Adipose tissue (tissue), 3 donors: ENCODE measurements around the gene PYCARD. TPM values are rescaled to one million over a fixed set of nuclear protein-coding genes. Genes with fewer than 3 reads are reported as not detected.

Source experiments
- H3K27ac ChIP-seq: one replicate; pipeline ENCODE4 v1.5.1; 2013; ENCODE audit warnings: low read depth, low read length
- WGBS, 3 donors: extraction: QIAGEN DNeasy Blood & Tissue Kit; methylation state at CpG; one replicate each; pipeline ENCODE4 v1.1.7; 2013; 5-methylcytosine and 5-hydroxymethylcytosine counted together
- polyA plus RNA-seq, 3 donors: library from polyadenylated mRNA; stranded (reverse); fragments of 200-250 nt; gene quantifications; one replicate each; pipeline ENCODE4 v1.2.3, GENCODE V29; 2013
- donor health status: healthy with polysubstance abuse.
- donor health status: Bipolar disorder and iron deficiency.
- donor health status: healthy.

Gene PYCARD
- polyA plus RNA-seq, 3 donors = 12.2 to 50.5 (median 25.8) TPM

GRCh38 chr16:31194898-31195297 is 7.7 kb downstream of the PYCARD start:
- 78 to 87% (median 83%) methylated on average over 7 of the region's 7 CpGs for WGBS, 3 donors
- no peak overlapping the region for H3K27ac ChIP-seq

DNA sequence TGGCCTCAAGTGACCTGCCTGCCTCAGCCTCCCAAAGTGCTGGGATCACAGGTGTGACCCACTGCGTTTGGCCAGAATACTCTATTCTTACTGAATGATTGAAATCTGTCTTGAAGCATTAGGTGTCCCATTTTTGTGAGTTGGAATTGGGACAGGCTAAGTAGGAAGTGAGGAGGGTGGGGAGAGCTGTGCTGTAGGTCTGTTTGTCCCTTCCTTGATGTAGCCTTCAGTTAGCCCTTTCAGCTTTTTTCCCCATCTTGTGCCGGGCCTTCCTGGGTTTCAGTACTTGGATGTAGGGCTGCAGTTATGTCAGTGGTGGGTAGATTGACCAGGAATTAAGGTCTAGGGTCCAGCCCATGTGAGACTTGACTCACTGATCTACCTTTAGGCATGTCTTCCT is 8.7 kb downstream of the PYCARD start:
- WGBS, 3 donors = 75 to 93% (median 91%) methylated on average over 2 of the region's 2 CpGs
- no peak overlapping the region for H3K27ac ChIP-seq

DNA sequence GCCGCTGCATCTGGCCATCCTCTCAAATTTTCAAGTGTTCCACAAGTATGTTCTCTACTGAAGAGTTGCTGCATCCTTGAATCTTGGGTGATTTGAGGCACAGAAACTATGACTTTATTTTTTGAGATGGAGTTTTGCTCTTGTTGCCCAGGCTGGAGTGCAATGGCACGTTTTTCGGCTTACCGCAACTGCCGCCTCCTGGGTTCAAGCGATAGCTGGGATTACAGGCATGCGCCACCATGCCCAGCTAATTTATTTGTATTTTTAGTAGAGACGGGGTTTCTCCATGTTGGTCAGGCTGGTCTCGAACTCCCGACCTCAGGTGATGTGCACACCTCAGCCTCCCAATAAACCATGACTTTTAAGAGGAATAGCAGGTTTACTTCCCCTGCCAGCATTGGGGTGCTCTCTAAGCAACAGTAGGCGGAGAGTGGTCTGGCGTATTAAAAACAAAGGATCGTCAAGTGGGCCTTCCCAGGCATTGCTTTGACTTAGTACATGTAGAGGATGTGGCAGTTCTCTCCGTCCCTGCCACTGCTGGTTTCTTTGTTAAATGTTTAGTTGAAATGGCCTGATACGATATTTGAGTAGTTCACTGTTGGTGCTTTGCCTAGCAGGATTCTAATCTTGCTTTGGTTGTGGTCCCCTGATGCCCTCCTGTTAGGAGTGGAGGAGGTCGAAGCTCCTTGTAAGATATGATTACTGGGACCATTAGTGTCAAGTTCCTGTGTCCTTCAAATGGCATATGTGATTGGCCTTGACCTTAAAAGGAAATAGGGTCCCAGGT is 9.5 kb downstream of the PYCARD start:
- no peak overlapping the region for H3K27ac ChIP-seq
- WGBS, 3 donors = 91 to 93% (median 92%) methylated on average over 16 of the region's 16 CpGs

- H3K27ac ChIP-seq = no peak overlapping the region
- 87 to 89% (median 87%) methylated on average over 5 of the region's 5 CpGs for WGBS, 3 donors
Observed at GRCh38 chr16:31191697-31192428, 10.7 kb downstream of the PYCARD start.

- H3K27ac ChIP-seq = no peak overlapping the region
- WGBS, 3 donors = 93 to 95% (median 94%) methylated on average over 17 of the region's 17 CpGs
Observed at GRCh38 chr16:31190818-31191444, 11.6 kb downstream of the PYCARD start.

- WGBS, 3 donors = 96% methylated on average over 12 of the region's 12 CpGs
- no peak overlapping the region for H3K27ac ChIP-seq
Observed at GRCh38 chr16:31190061-31190460, 12.5 kb downstream of the PYCARD start.

DNA sequence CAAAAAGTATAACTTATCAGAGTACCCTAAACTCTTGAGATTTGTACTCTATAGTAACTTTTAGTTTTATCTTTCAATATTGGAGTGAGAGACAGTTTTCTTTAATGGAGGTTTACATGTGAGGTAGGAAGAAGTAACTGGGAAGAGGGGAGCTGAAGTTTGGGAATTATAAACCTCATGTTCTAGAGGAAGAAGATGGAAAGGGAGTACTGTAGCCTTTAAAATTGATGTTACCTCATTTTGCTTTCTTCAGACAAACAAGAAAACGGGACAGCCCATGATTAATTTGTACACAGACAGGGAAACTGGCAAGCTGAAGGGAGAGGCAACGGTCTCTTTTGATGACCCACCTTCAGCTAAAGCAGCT is 13.2 kb downstream of the PYCARD start:
- 83 to 88% (median 84%) methylated on average over 2 of the region's 2 CpGs for WGBS, 3 donors
- no peak overlapping the region for H3K27ac ChIP-seq

- no peak overlapping the region for H3K27ac ChIP-seq
- WGBS, 3 donors = 86 to 92% (median 87%) methylated on average over 3 of the region's 3 CpGs
Observed at GRCh38 chr16:31188450-31189411, 13.8 kb downstream of the PYCARD start.

DNA sequence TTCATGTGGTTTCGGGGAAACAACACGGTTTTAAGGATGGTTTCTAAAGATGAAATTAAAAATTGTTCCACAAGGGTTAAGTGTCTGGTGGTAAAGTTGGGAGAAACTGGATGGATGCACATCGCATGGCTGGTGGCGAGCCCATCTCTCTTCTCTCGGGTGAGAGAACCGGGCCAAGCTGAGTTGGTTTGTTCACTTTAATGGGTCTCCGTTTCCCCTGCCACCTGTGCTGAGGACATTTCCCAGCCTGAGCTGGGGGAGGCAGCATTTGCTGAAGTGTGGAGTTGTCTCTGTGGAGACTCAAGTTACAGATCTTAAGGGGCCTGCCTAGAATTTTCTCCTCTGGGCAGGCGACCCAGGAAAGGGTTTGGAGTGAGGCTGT is 14.8 kb downstream of the PYCARD start:
- H3K27ac ChIP-seq = no peak overlapping the region
- 80 to 85% (median 83%) methylated on average over 8 of the region's 8 CpGs for WGBS, 3 donors

DNA sequence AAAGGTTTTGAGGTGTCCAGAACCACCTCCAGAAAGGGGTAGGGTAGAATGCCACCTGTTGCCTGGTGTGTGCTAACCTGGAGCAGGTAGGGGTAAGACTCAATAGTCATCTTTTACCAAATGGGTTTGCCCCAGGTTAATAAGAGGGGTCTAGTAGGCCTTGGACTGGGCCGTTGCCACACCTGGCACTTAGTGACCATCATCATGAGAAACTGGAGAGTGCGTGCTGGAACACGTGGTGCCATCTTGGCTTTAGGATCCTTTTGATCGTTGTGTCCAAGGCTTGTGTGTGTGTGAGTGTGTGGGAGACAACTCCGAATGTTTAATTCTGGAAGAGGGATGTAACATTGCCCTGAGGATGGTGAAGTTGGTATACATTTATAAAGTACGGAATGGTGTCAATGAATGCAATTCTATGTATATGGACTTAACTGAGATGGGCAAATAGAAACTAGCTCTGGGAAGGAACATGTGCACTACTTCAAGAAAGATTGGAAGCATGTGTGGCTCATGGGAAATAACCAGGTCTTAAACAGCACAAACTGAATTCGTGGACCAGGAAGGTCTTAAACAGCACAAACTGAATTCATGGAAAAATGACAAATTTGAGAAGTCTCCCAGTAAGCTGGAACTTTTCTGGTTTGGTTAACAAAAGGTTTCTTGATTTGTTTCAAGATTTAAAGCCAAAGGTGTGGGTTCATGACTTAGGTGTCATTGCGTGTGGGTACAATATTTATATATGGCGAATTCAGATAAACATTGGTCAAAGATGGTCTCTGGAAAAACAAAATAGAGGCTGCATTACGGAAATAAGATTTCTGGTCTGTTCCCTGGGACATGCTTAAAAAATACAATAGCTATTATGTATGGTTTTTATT is 15.4 kb downstream of the PYCARD start:
- WGBS, 3 donors = 84 to 89% (median 85%) methylated on average over 10 of the region's 10 CpGs
- H3K27ac ChIP-seq = no peak overlapping the region

- WGBS, 3 donors = 57 to 64% (median 60%) methylated on average over 7 of the region's 7 CpGs
- H3K27ac ChIP-seq = no peak overlapping the region
Observed at GRCh38 chr16:31186176-31186575, 16.4 kb downstream of the PYCARD start.

- WGBS, 3 donors = 58 to 67% (median 61%) methylated on average over 5 of the region's 5 CpGs
- no peak overlapping the region for H3K27ac ChIP-seq
Observed at GRCh38 chr16:31185339-31185738, 17.2 kb downstream of the PYCARD start.

DNA sequence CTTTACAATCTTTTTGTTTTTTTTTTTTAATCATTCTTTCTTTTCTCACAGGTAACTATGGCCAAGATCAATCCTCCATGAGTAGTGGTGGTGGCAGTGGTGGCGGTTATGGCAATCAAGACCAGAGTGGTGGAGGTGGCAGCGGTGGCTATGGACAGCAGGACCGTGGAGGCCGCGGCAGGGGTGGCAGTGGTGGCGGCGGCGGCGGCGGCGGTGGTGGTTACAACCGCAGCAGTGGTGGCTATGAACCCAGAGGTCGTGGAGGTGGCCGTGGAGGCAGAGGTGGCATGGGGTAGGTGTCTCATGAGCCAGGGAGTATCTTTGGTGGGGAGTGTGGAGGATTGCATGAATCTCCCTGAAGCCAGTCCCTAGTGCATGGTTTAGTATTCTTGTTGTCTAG is 17.7 kb downstream of the PYCARD start:
- no peak overlapping the region for H3K27ac ChIP-seq
- WGBS, 3 donors = 95 to 96% (median 95%) methylated on average over 14 of the region's 14 CpGs

- 68 to 77% (median 73%) methylated on average over 10 of the region's 10 CpGs for WGBS, 3 donors
- no peak overlapping the region for H3K27ac ChIP-seq
Observed at GRCh38 chr16:31183432-31184428, 18.8 kb downstream of the PYCARD start.

DNA sequence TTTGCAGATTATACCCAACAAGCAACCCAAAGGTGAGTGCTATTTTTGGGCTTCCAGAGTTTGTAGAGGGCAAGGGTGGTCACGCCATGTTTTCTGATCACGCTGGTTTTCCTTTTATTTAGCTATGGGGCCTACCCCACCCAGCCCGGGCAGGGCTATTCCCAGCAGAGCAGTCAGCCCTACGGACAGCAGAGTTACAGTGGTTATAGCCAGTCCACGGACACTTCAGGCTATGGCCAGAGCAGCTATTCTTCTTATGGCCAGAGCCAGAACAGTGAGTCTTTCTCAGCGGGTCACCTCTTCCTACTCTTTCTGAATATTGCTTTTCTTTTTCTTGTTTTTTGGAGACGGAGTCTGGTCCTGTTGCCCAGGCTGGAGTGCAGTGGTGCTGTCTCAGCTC is 20.2 kb downstream of the PYCARD start:
- WGBS, 3 donors = 25 to 38% (median 30%) methylated on average over 7 of the region's 7 CpGs
- no peak overlapping the region for H3K27ac ChIP-seq

DNA sequence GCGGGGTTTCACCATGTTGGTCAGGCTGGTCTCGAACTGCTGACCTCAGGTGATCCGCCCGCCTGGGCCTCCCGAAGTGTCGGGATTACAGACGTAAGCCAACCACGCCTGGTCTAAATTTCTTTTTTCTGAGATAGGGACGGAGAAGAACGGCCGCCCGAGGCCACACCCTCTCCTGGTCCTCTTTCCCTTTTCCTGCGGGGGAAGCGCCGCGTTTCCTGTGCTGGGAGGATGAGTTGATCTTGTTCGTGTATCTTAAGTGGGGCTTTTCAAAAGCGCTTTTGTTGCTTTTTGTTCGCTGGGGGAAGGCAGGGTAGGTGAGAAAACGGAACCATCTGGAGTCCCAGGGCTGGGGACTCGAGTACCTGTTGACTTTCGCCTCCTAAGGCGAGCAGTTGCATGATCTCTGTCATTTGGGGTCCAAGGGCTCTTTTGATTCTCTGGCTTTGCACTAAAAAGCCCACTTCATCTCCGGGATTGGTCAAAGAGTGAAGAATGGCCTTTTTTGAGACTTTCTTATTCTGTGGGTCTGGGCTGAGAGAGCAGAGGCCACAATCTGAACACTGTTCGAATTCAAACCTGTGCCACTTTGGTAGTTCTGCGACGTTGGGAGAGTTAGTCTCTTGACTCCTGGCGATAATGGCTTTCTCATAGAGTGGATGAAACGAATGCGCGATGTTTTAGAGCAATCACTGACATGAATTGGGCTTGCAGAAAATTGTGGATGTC is 21.3 kb downstream of the PYCARD start:
- H3K27ac ChIP-seq = no peak overlapping the region
- WGBS, 3 donors = 4 to 5% (median 5%) methylated on average over 31 of the region's 31 CpGs
